GM18951 (cell line): ENCODE measurements around the gene SLC25A21.

Source experiments
- POLR2A ChIP-seq: IDR thresholded peaks from 4 replicates; pipeline ENCODE4 v1.6.1; 2011; ENCODE audit warnings: mild to moderate bottlenecking; ENCODE audit not compliant: insufficient read length, insufficient read depth; ENCODE audit errors: extremely low read depth
- in situ Hi-C: fragments of 300-500 bp; cut with MboI; formaldehyde crosslinking; loops from one replicate; pipeline ENCODE4 v1.12.0; 2022; ENCODE audit warnings: low sequenced_read_pairs, mixed read lengths, inconsistent platforms; ENCODE audit not compliant: unreplicated experiment

SLC25A21 gene

GRCh38 chr14:36947362-36947761, 225.0 kb downstream of the SLC25A21 start:
- in situ Hi-C loops: no loop called here
- no peak for TF ChIP-seq POLR2A

GRCh38 chr14:36946872-36947271, 225.5 kb downstream of the SLC25A21 start:
- no peak for TF ChIP-seq POLR2A
- in situ Hi-C loops: no loop called here

GRCh38 chr14:36944307-36945010, 227.9 kb downstream of the SLC25A21 start:
- in situ Hi-C loops: no loop called here
- TF ChIP-seq POLR2A: no peak

- in situ Hi-C loops: no loop called here
- TF ChIP-seq POLR2A: no peak
Measured at GRCh38 chr14:36942522-36943245, 229.7 kb downstream of the SLC25A21 start.

- TF ChIP-seq POLR2A: no peak
- in situ Hi-C loops: no loop called here
Measured at GRCh38 chr14:36941783-36942521, 230.5 kb downstream of the SLC25A21 start.

- in situ Hi-C loops: no loop called here
- no peak for TF ChIP-seq POLR2A
Measured at GRCh38 chr14:36940476-36940875, 231.9 kb downstream of the SLC25A21 start.

- TF ChIP-seq POLR2A: no peak
- in situ Hi-C loops: no loop called here
Measured at GRCh38 chr14:36939265-36939664, 233.1 kb downstream of the SLC25A21 start.

- in situ Hi-C loops: no loop called here
- no peak for TF ChIP-seq POLR2A
Measured at GRCh38 chr14:36938678-36939077, 233.7 kb downstream of the SLC25A21 start.

GRCh38 chr14:36935976-36936678, 236.3 kb downstream of the SLC25A21 start:
- in situ Hi-C loops: no loop called here

GRCh38 chr14:36934304-36934703, 238.1 kb downstream of the SLC25A21 start:
- in situ Hi-C loops: no loop called here
- no peak for TF ChIP-seq POLR2A

More at GRCh38 chr14:36935976-36936678, 236.3 kb downstream of the SLC25A21 start:
- TF ChIP-seq POLR2A: no peak

GRCh38 chr14:36931791-36932190, 240.6 kb downstream of the SLC25A21 start:
- in situ Hi-C loops: no loop called here
- TF ChIP-seq POLR2A: no peak

GRCh38 chr14:36928432-36928831, 244.0 kb downstream of the SLC25A21 start:
- in situ Hi-C loops: no loop called here
- TF ChIP-seq POLR2A: no peak

GRCh38 chr14:36925094-36925493, 247.3 kb downstream of the SLC25A21 start:
- in situ Hi-C loops: no loop called here
- TF ChIP-seq POLR2A: no peak
